Measurements from ENCODE around the gene CHP2.
"Not testable (repeated sequence)": the region's sequence is repeated elsewhere in the genome, so short reads cannot be mapped to it uniquely, and the experiment has no call there.

The CHP2 gene

GRCh38 chr16:23754594-23755483 lies at the start of gene CHP2:
CHP2 (plus strand) TSS chr16:23755026; CDS start chr16:23755050, 24 bp downstream.
- no peak for DNase-seq

GRCh38 chr16:23705517-23705902 lies 49.3 kb upstream of the CHP2 start:
- DNase-seq = no peak

GRCh38 chr16:23706439-23706838 lies 48.4 kb upstream of the CHP2 start:
- no peak for DNase-seq

GRCh38 chr16:23709536-23709935 lies 45.3 kb upstream of the CHP2 start:
- no peak for DNase-seq

GRCh38 chr16:23710008-23710407 lies 44.8 kb upstream of the CHP2 start:
- DNase-seq = no peak

GRCh38 chr16:23710504-23710903 lies 44.3 kb upstream of the CHP2 start:
- DNase-seq = no peak

- DNase-seq = no peak
These were observed 43.0 kb upstream of the CHP2 start for GRCh38 chr16:23711785-23712184.

- no peak for DNase-seq
These were observed 41.9 kb upstream of the CHP2 start, which contains the start of gene ERN2 for GRCh38 chr16:23712976-23713375. ERN2 (minus strand) TSS chr16:23713222; CDS start chr16:23713187, 35 bp downstream.

- no peak for DNase-seq
These were observed 38.3 kb upstream of the CHP2 start for GRCh38 chr16:23716484-23716883.

- not testable (repeated sequence) for DNase-seq
These were observed 32.1 kb upstream of the CHP2 start for GRCh38 chr16:23722613-23723240.

GRCh38 chr16:23724096-23724784 lies 30.6 kb upstream of the CHP2 start:
- DNase-seq = no peak

- no peak for DNase-seq
These were observed 30.1 kb upstream of the CHP2 start for GRCh38 chr16:23724785-23725131.

- DNase-seq = no peak
These were observed 28.1 kb upstream of the CHP2 start for GRCh38 chr16:23726710-23727109.

- DNase-seq = no peak
These were observed 26.7 kb upstream of the CHP2 start for GRCh38 chr16:23728112-23728477.

GRCh38 chr16:23729503-23730424 lies 25.1 kb upstream of the CHP2 start:
- DNase-seq = no peak

GRCh38 chr16:23734176-23734893 lies 20.5 kb upstream of the CHP2 start:
- no peak for DNase-seq

- not testable (repeated sequence) for DNase-seq
These were observed 17.3 kb upstream of the CHP2 start for GRCh38 chr16:23737423-23738028.

- DNase-seq = no peak
These were observed 15.3 kb upstream of the CHP2 start for GRCh38 chr16:23739516-23739915.

- no peak for DNase-seq
These were observed 13.0 kb upstream of the CHP2 start for GRCh38 chr16:23741675-23742303.

- DNase-seq = no peak
These were observed 12.1 kb upstream of the CHP2 start for GRCh38 chr16:23742766-23743165.

- no peak for DNase-seq
These were observed 9.6 kb upstream of the CHP2 start for GRCh38 chr16:23745263-23745662.

Data from NK-92 treated with Interleukin-12 subunit alpha and Interleukin-12 subunit beta, amount 100 ng/mL, for 24 hours (cell line).